ENCODE data around the gene RENBP. TPM values are rescaled to one million over a fixed set of nuclear protein-coding genes. Genes with fewer than 3 reads are reported as not detected.

Gene RENBP
- total and polyA plus RNA-seq, 9 of the 15 experiments (the other 6 are each of a cell fraction or from before 2014, with no cell fraction given), result 0.07 to 14.8 (median 10.6) TPM; not detected in 1

- no peaks in the 10 kb centered on the region for H3K27me3 ChIP-seq (ENCODE audit: control insufficient read depth in 2 of 2, insufficient read depth in 2 of 2, low read length in 2 of 2)
- peaks cover 33% of the 10 kb centered on the region; the same call in 2 of the 3 replicates for H3K36me3 ChIP-seq (ENCODE audit: control insufficient read depth, insufficient read depth, low read length)
- peaks cover 29% of the 10 kb centered on the region for H3K79me2 ChIP-seq (ENCODE audit: control insufficient read depth, insufficient read depth, low read length)
- TF ChIP-seq ETS2 (tag; IDR thresholded peaks at IDR 0.05; ENCODE audit: borderline replicate concordance, poor library complexity, severe bottlenecking) (no peak), POLR2G (IDR thresholded peaks at IDR 0.05; ENCODE audit: low read depth, low read length) (peak; percentile 25; the same call in 1 of the 2 replicates), FOS (IDR thresholded peaks at IDR 0.05; ENCODE audit: extremely low read depth, insufficient read length) (no peak), ZNF639 (CRISPR knock-in tag; conservative IDR thresholded peaks at IDR 0.05 in 1 of 2, IDR thresholded peaks at IDR 0.05 in 1 of 2) (no peak)
- H2AFZ ChIP-seq (ENCODE audit: low read depth, low read length), result no peak overlapping the region
- intact Hi-C loops (cut with micrococcal nuclease), result no loop called here
- H3K9me1 ChIP-seq (ENCODE audit: control insufficient read depth, insufficient read depth, low read length), result no peaks in the 10 kb centered on the region
- FAIRE-seq (no peak), DNase-seq (ENCODE audit: extremely low read depth in 1 of 4, low spot score in 3 of 4) (no peak), ATAC-seq (no peak)
- 87% methylated on average over 3 of the region's 16 CpGs for WGBS (ENCODE audit: insufficient coverage, low coverage, missing lambda C conversion rate)
- in situ Hi-C loops (cut with MboI), result no loop called here
- no peak overlapping the region for H3K27ac ChIP-seq (ENCODE audit: extremely low read depth, low read depth, low read length)
- H3K9ac ChIP-seq (ENCODE audit: insufficient read depth in 1 of 2, low read depth in 2 of 2, low read length in 2 of 2), result no peak overlapping the region
- ChIA-PET CTCF (ENCODE audit: low intra/inter-chr PET ratio) (no interaction called here), POLR2A (interaction anchor here (0.6 to 0.8 kb wide), 3 partner anchors 12 to 45 kb away, joined by 3 to 5 read pairs (median 4); no protein-coding TSS in a partner anchor)
- H4K20me1 ChIP-seq (replicated peaks; ENCODE audit: control insufficient read depth, insufficient read depth, low read length), result no peaks in the 10 kb centered on the region
- no TSS peak for BruUV-seq (replicated peaks)
- H3K4me1 ChIP-seq (replicated peaks in 1 of 2; ENCODE audit: control insufficient read depth in 2 of 2, insufficient read depth in 2 of 2, low read length in 2 of 2), result peaks cover 12 to 31% of the 10 kb centered on the region in 2 experiments; a peak in 4 of 5 replicates
- no peak overlapping the region for H3K4me3 ChIP-seq
- H3K4me2 ChIP-seq (ENCODE audit: insufficient read depth, low read length), result no peak overlapping the region
- H3K9me3 ChIP-seq (replicated peaks; ENCODE audit: control insufficient read depth, insufficient read depth, low read depth, low read length), result no peaks in the 10 kb centered on the region
Measured at GRCh38 chrX:153921070-153921469, 23.4 kb downstream of the RENBP start.
